NCI-H524 treated with DMSO at 0.1 percent for 48 hours (cell line): Measurements from ENCODE around the gene ARHGEF4.

Source experiments
- DNase-seq: peaks from one replicate; lab custom pipeline; 2025; lab: John Stamatoyannopoulos, UW

The ARHGEF4 gene, protein sequence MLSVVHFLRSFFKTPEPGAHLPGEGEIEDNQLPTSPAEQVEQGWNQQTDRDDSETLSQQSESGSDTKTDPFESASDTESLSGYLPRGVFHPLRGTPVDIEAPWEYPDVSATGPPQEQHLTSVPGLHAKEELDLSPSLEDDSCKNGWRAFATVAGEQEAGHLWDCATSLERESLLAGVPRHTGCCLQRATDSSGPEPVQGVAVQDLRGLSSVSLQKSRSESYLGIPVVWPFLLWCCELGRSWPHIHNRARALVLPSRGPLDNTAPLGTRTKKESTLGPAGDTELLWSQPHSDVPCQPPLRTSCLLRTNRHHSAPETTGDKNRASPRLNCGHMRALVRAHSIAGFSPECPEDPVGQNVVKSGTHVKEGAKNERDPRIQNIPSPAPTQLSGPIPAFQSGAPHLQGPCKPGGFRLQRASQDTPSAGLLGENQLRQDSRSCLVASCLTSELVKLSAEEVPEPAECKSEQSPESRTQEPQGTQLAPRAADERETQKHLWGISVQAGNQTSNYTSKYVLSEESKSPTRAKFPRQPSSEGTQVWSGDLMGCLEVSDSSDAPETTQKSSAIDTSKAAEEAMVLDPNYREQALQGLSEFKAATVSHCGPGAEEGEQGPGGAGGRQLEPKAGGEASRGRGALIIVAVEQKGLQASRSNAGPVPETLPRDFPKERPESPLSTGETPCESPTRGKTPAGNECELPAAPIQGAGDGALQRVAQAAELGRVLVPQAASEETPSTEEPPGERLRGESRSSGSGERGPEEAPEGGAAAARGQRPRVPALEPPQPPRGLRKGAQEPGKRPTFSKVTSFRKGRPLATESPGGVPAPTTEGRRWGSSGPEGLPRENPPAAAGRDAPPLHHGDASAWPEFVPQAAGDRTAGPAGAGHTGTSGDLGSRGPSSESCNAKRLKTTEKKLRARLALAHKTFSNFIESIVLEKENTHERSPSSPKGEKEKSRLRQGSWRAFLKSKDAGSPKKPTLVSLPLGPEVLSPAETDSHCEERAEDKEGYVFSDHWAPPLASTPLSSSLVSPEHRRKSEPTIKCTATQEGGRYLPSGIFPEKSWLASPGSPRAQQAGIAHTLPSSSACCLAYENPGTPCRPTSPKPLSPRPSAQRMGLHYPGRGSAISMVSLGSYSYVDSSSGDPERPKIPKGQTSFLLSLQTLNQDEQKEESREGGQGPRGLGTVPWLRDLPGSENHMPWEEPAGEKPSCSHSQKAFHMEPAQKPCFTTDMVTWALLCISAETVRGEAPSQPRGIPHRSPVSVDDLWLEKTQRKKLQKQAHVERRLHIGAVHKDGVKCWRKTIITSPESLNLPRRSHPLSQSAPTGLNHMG (N-terminal part only)

DNA sequence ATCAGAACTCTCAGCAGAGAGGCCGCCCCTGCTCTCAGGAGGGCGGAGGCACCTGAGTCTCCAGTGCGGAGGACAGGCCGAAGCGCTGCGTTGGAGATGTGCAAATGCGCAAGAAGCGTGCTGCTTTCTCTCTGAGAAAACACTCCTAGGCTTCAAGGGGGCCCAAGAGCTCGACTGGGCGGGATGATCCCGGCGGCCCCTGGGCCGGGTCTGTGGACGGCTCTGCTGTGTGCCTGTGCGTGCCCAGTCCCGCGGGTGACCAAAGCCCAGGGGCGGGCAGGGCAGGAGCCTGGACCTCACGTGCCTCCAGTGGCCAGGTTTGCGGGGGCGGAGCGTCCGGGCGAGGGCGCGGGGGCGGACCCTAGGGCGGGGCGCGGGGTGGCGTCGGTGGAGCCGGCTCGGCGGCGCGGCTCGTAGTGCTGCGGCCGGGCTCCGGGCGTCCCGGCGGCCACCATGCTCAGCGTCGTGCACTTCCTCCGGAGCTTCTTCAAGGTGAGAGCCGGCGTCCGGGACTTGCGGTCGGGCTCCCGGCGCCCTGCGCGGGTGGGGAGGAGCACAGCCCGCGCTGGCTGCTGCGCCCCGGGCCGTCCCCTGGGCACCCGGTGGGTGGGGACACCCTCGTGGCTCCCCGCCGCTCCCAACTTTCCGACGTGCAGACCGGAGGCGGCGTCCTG lies at the start of gene ARHGEF4:
Gene ARHGEF4, plus strand, starts transcription at position 414 of the 674 bp plus-strand sequence. Its CDS starts 40 bp downstream, at position 454.
- DNase-seq, result no peak

DNA sequence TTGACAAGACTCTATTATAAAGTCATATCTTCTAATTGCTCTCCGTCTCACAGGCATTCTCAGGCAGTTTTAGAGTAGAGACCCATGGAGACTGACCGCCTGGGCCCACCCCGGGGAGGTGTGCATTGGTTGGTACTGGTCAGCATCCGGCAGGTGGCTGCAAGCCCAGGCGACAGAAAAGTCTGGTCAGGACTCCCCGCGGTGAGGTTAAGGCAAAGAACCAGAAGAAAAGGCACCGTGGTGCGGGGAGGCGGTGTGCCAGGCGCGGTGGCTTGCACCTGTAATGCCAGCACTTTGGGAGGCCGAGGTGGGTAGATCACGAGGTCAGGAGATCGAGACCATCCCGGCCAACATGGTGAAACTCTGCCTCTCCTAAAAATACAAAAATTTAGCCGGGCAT lies 48.9 kb upstream of the ARHGEF4 start:
- no peak for DNase-seq

DNA sequence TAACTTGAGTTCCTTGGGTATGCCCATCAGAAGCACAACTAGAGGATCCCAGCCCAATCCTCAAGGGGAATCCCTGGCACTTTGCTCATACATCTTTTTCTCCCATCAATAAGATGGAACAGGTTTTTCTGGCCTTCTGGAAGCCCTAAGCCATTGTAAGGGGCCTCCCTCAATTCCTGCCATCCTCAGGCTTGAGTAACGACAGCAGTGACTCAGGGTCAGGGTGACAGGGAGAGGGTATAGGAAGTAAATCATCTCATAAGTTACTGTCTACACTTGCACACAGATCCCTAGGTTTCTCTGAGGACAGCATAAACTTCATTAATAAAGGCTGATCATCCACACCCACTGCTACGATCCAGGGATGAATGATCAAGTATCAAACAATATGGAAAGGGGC lies 46.4 kb upstream of the ARHGEF4 start:
- DNase-seq, result no peak

DNA sequence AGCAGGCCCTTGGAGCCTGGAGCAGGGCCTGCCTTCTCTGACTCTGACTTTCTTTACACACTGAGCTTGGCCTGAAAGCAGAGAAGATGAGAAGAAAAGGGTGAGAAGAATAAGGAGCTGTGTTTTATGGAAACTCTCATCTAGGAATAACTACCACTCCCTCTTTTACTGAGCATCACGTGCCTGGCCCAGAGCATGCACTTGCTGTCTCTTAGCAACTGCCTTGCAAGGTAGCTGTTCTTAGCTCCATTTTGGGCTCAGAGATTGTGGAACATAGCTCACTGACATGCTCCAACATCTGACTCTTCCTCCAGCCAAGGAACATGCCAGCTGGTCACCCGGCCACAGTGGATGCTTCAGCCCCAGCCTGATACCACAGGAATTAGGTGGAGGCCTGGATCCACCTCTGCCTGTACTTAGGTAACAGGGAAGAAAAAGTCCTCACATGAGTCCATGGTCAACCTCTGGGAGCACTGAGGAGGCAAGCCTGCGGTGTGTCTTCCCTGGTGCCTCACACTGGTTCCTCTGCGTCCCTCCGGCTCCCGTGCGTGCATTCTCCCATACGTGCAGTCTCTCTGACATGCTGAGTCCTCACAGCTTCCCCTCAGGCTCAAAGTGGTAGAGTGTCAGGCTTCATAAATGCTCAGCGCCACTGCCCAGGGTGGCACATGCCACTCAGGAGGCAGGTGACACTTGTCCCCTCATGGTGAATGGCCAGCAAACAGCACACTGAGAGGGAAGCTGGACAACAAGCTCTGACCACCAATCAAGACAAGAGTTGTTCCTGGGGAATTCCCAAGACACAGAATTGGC lies 45.7 kb upstream of the ARHGEF4 start:
- no peak for DNase-seq

DNA sequence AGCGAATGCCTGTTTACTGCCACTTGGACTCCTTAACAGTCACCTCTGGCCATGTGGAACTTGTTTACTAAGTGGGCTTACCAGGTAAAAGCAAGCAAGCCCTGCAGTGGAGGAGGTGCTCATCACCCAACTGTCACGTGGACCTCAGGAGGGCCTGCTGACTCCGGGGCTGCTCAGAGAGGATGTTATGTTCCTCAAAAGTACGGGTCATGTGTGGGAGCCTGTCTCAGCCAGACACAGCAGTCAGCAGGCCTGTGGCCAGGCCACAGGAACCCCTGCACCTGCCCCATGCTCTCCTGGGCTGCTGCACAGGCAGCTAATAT lies 45.1 kb upstream of the ARHGEF4 start:
- no peak for DNase-seq

DNA sequence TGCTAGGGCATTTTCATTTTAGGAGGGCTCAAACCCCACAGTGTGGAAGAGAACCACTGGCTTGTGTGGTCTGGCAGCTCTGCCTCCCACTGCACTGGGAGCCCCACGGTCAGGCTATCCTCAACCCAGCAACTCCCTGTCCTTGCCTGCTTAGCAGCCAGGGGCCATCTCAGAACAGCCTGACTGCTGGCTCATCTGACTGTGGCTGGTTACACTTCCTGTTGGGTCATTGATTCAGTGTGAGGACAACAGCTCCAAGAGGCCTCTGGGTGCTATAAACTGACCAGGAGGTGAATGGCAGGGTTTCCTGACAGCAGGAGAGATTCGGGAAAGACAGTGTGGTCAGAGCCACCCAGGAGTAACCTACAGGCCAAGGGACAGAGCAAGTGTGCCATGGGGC lies 41.3 kb upstream of the ARHGEF4 start:
- no peak for DNase-seq

DNA sequence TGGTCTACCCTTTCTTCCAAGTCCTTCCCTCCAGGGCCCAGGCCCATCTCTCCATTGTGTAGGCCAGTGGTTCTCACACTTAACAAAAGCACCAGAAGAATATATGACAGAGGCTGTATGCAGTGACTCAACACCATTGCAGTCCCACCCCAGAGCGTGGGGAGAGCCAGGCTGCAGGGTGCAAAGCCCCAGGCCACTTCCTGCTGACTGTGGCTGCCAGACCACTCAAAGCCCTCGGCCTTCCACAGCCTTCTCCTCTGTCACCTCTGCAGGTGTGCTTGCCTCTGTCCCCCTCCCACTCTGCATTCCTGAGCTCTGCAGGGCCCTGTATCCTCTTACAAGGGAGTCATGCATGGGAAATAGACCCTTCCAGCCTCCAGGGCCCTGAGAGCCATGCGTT lies 40.4 kb upstream of the ARHGEF4 start:
- no peak for DNase-seq

DNA sequence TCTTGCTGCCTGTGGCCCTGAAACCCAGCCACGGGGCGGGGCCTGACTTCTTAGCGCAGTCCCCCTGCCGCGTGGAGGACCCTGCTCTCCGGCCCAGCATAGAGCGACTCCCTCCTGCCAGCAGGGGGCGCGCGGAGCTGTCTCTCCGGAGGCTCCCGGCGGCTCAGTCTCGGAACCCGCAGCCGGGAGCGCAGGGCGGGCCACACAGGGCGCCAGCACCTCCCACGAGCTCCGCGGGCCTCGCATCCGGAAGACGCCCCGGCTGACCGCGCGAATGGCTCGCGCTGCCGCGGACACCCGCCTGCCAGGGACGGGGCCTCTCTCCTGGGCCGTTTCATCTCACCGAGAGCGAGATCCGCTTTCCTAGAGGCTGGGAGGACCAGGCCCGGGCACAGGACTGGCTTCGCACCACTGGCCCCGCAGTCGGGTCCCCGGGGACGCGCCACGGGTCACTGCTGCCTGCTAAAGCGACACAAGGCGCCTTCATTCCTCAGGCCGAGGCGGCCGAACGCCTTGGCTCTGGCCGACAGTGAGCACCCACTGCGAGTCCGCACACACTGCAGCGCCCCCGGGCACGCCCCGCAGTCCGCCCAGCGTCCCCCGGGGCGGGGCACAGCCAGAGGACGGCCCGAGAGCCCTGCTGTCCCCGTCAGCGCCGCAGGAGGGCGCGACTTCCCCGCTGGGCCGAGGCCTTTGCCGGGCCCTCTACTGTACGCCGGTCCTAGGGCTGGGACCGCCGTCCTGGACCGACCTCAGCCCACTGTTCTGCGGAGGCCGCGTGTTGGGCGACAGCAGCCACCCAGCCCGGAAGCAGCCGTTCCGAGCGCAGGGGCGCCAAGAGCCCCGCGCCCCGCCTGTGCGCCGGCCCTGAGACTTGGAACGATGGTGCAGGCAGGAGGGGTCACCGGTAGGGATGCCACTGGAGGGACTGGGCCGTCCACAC lies 39.0 kb upstream of the ARHGEF4 start:
- DNase-seq, result peak; percentile 26

DNA sequence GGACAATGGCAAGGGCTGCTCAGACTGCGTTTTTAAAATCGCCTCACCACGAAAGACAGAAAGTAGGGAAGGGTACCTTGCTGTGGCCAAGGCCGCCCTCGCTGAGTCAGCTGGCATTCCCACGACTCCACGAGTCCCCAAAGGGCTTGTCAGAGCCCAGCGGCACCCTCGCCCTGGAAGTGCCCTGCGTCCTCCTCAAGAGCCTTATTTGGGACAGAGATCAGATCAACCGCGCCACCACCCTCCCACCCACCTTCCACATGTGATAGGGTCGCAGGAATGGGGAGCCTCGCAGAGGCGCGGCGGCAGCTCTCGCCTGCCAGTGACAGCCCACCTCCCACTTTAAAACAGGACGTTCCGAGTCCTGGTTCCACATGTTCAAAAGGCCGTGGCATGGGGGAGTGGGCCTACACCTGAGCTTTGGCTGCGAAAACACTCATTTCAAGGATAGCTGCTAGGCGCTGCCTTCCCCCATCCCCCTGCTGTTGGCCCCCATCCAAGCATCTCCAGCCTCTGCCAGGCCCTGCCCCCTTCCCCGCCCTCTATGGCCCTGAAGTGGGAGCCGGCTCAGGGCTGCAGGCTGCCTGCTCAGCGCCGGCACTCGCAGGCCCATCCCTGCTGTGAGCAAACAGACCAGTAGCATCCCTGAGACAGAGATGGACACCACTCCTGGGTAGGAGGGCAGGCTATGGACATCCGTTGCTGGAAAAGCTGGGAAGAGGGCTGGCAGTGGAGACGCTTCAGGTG lies 38.1 kb upstream of the ARHGEF4 start:
- DNase-seq, result peak; percentile 36

DNA sequence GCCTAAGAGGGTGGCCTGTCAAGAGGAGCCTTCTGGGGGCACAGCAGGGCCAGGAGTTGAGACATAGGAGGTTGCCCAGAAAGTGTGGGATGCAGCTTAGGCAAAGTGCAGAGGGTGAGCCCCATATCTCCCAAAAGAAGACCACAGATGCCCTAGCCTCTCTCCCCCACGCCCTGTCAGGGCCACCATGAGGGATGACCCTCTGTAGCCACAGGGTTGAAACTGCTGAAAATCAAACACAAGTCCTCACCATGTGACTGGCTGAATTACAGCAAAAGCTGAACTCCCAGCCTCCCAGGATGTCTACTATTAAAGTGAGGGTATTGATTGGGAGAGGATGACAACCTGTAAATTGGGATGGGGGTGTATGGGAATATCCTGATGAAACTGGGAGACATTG lies 37.4 kb upstream of the ARHGEF4 start:
- no peak for DNase-seq

DNA sequence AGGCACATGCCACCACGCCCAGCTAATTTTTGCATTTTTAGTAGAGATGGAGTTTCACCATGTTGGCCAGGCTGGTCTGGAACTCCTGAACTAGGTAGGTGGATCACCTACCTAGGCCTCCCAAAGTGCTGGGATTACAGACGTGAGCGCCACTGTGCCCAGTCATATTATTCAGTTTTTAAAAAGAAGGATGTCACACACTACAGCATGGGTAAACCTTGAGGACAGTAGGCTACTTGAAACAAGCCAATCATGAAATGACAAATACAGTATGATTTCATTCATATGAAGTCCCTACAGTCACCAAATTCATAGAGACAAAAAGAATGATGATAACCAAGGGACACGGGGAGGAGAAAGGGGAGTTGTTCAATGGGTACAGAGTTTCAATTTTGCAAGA lies 31.1 kb upstream of the ARHGEF4 start:
- DNase-seq, result no peak

DNA sequence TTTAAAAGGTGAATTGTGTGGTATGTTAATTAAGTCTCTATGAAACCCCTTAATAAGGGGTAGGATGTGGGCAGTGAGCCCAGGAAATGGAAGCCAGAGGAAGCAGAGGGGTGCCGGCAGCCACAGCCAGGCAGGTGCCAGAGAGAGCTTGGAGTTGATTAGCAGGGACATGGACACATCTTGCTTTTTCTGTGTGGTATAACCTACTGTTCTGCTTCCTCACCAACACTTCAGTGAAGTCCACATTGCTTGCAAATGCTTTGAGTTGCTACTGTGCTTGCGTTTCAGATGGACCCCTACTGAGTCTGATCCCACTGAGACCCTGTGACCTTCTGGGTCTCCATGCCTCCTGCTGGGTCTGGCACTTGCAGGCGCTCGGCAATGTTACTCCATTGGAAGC lies 30.3 kb upstream of the ARHGEF4 start:
- DNase-seq, result no peak

DNA sequence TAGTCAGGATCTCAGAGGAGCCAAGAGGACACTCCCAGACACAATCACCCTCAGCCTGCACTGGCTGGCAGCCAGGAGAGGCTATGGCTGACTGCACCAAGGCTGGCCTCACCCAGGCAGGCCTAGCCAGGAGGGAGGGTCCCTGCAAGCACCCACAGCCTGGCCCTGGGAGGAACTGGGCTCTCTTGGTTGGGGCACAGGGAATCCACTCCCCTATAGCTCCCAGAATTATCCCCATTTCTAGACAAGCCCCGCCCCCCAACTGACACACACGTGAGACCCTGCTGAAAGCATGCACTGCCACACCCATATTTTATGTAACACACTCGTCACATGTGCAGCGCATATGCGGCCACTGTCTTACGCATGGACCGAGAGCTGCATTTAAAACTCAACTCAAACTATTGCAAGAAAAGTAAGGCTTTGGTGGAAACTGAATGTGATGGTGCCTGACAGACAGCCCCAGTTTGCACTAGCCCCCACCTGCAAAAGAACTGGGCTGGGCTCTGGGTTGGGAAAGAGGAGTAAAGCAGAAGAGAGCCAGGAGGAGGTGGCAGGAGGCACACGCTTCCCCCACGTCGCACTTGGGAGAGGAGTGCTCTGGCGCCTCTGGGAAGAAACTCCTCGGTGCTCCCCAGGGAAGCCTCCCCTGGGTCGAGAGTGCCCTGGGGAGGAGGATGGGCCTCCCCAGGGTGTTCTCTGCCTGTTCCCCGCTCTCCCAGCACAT lies 28.9 kb upstream of the ARHGEF4 start:
- DNase-seq, result no peak

DNA sequence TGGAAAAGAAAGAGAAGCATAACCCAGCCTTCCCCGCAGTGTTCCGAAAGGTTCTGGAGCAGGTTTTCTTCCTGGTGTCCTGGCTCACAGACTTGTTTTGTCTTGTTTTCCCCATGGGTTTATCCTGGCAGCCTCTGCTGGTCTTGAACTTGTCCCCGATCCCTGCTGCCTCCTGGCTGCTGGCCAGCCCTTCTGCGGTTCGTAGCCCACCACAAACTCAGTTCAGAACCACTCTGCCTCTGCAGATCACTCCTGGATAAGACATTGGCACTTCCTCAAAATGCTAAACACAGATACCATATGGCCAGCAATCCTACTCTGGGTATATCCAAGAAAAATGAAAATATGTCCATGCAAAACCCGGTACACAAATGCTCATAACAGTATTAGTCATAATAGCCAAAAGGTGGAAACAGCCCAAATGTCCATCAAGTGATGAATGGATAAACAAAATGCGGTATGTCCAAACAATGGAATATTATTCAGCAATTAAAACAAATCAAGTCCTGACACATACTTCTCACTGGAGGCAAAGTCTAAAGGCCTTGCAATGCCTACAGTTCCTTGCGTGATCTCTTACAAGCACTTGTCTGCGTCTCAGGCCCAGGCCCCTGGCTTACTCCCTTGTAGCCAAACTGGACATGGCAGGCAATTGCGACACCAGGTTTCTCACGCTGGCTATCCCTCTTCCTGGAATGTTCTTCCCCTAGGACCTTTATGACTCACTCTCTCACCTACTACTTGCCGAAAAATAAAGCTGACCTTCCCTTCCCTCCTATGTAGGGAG lies 28.0 kb upstream of the ARHGEF4 start:
- no peak for DNase-seq

DNA sequence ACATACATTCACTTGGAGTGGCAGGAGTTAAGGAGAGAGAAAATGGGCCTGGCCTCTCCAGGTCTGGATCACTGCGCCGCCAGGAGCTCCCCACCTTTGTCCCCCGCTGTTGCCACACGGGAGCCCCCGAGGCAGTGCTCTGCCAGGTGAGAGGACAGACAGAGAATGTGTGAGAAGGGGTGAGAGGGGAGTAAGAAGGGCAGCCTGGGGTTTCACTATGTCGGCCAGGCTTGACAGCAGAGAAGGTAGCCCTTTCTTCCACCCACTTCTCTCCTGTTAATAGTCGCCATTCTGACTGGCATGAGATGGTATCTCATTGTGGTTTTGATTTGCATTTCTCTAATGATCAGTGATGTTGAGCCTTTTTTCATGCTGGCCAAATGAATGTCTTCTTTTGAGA lies 26.2 kb upstream of the ARHGEF4 start:
- no peak for DNase-seq

DNA sequence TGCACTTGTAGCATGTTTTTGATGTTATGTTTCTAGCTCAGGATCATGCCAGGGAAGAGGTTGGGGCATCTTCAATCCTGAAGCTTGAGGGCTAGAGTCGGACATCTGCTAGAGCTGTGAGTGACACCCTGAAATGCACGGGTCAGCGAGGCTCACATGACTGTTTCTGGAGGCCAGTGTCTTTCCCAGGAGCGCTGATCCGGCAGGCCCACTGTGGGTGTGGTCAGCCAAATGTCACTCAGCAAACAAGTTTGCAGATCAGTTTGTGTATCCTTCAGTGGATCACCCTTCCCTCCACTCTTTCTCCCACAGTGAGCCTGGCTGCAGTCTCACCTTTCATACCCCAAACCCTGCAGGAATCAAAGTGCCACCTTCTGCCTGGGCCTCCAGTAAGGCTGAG lies 23.0 kb upstream of the ARHGEF4 start:
- DNase-seq, result no peak

DNA sequence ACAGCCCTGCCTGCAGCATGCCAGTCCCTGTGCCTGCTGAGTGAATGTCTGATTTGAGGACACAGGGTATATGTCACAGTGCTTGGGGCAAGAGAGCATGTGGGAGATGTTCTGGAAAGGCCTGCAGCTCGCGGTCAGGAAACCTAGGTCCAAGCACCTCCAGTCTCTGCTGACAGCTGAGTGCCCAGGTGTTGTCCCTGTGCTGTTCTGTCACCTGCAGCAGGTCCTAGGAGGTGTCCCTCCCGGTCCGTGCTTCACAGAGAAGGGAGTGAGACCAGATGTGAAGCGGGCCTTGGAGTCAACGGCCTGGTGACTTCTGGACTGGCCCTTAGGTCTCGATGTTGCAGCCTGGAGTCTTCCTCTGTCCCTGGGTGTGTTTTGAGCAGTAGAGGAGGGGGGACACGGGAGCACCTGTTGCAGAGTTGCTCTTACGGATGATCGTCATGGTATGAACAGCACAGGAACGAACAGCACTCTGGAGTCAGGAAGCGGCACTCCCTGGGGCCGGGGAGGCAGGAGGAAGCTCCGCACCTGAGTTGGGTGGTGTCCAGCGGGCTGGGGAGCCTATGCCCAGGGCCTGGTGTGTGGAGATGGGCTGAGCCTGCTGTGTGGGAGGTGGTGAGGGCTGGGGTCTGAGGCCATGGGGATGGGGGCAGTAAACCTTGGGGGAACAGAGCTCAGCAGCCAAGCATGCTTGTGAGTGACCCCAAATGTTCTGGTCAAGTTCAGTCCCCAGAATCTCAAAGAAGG lies 21.6 kb upstream of the ARHGEF4 start:
- no peak for DNase-seq
